Ovary (tissue), 9 donors: Measurements from ENCODE around the gene SLC9A2. TPM values are rescaled to one million over a fixed set of nuclear protein-coding genes. Genes with fewer than 3 reads are reported as not detected.

Experiments
- DNase-seq, 5 donors: peaks; one replicate each; pipeline ENCODE4 v3.0.0-alpha.2; 2019 to 2020
- H3K27ac ChIP-seq, 2 donors: fragments of 200-600 bp; one replicate each; pipeline versions ENCODE4 v1.5.1 to v1.8.0; 2019 to 2022
- H3K27me3 ChIP-seq: fragments of 200-600 bp; one replicate; pipeline ENCODE4 v1.8.0; 2022
- H3K36me3 ChIP-seq: fragments of 200-600 bp; sonication (generic); one replicate; pipeline ENCODE4 v1.5.1; 2019
- H3K4me1 ChIP-seq: one replicate; pipeline ENCODE4 v1.8.1; 2013; ENCODE audit warnings: mild to moderate bottlenecking, moderate library complexity; ENCODE audit not compliant: insufficient read depth
- H3K4me3 ChIP-seq: fragments of 200-600 bp; sonication (generic); one replicate; pipeline ENCODE4 v1.5.1; 2017
- H3K9me3 ChIP-seq, 2 donors: fragments of 200-600 bp in 1 of 2; sonication (generic) in 1 of 2; one replicate each; pipeline versions ENCODE4 v1.5.1 to v1.8.1; 2013 to 2019; ENCODE audit warnings: mild to moderate bottlenecking in 1 of 2, moderate library complexity in 1 of 2
- CTCF ChIP-seq, 3 donors: fragments of 450-650 bp in 2 of 3; fragments of 200-600 bp in 1 of 3; IDR thresholded peaks; one replicate each; pipeline versions ENCODE4 v1.5.1 to v1.8.0; 2016 to 2022; ENCODE audit warnings: antibody characterized with exemption in 3 of 3, mild to moderate bottlenecking in 1 of 3
- EP300 ChIP-seq: sonication (generic); formaldehyde crosslinking; IDR thresholded peaks from one replicate; pipeline ENCODE4 v1.6.1; 2017; ENCODE audit warnings: antibody characterized with exemption
- POLR2A ChIP-seq: fragments of 450-650 bp; IDR thresholded peaks from one replicate; pipeline ENCODE4 v1.6.1; 2017; ENCODE audit warnings: antibody characterized with exemption, mild to moderate bottlenecking, moderate library complexity
- WGBS, 3 donors: extraction: QIAGEN DNeasy Blood & Tissue Kit in 1 of 3; methylation state at CpG; one replicate each; pipeline versions ENCODE4 v1.1.5 to v1.1.7; 2013 to 2017; 5-methylcytosine and 5-hydroxymethylcytosine counted together
- intact Hi-C, 4 donors: fragments of 100-400 bp; cut with DNase I; formaldehyde crosslinking; loops; one replicate each; pipeline versions ENCODE4 v1.11.0 to v1.15.1; 2022 to 2023
- polyA plus RNA-seq, 2 donors: library from polyadenylated mRNA; stranded (reverse); fragments of 200-250 nt in 1 of 2; fragments of 350-450 nt in 1 of 2; fragmentation: Illumina TruSeq in 1 of 2; extraction: RNeasy Lipid Tissue Mini Kit (QIAGEN cat#74804) in 1 of 2; gene quantifications; one replicate each; pipeline ENCODE4 v1.2.3, GENCODE V29; 2013 to 2014
- total RNA-seq, 7 donors: library from RNA; depleted of rRNA in 2 of 7; stranded (reverse); fragments of >200 nt in 2 of 7; fragmentation: NEBNext Ultra II Directional in 3 of 7; extraction: Animal tissue kit (Norgen Biotek cat#: 25700) in 3 of 7; gene quantifications; one replicate each; pipeline versions ENCODE4 v1.1.0 to v1.2.4, GENCODE V29; 2016 to 2023
- donor health status: DM: no; HTN: no; CAD: no; lungs with moderate emphysema.
- donor health status: DM: no; HTN: no; CAD: no.
- donor health status: Bipolar disorder and iron deficiency.
- donor health status: DM: yes; HTN: yes; CAD: no.
- donor health status: DM: no; HTN: no; CAD: no.
- donor health status: DM: yes; HTN: yes; CAD: no.

The SLC9A2 gene
- total and polyA plus RNA-seq, 9 donors: 0.08 to 0.46 (median 0.15) TPM; not detected in 5

- Histone ChIP-seq H3K36me3 (no peaks in the 10 kb centered on the region), H3K4me1 (no peaks in the 10 kb centered on the region), H3K27me3 (no peaks in the 10 kb centered on the region), H3K27ac (no peak overlapping the region), H3K4me3 (no peak overlapping the region), H3K9me3 (no peaks in the 10 kb centered on the region)
- WGBS, 3 donors: 69 to 82% (median 72%) methylated on average over 2 of the region's 2 CpGs
- no peak for TF ChIP-seq POLR2A
- no peak for TF ChIP-seq CTCF (IDR thresholded peaks at IDR 0.05)
- TF ChIP-seq EP300: no peak
- intact Hi-C loops: no loop called here
- DNase-seq: no peak
These were observed 32.8 kb downstream of the SLC9A2 start for GRCh38 chr2:102652126-102652525.

GRCh38 chr2:102657770-102658169 is 38.4 kb downstream of the SLC9A2 start:
- TF ChIP-seq EP300 (no peak), POLR2A (no peak), CTCF (IDR thresholded peaks at IDR 0.05) (no peak)
- no peaks in the 10 kb centered on the region for H3K9me3 ChIP-seq
- H3K27ac ChIP-seq: no peak overlapping the region
- no peaks in the 10 kb centered on the region for H3K27me3 ChIP-seq
- H3K4me1 ChIP-seq: no peaks in the 10 kb centered on the region
- no peak overlapping the region for H3K4me3 ChIP-seq
- H3K36me3 ChIP-seq: no peaks in the 10 kb centered on the region
- intact Hi-C loops: no loop called here
- WGBS, 3 donors: 80 to 87% (median 87%) methylated on average over 7 of the region's 7 CpGs
- no peak for DNase-seq

GRCh38 chr2:102660070-102660469 is 40.7 kb downstream of the SLC9A2 start:
- Histone ChIP-seq H3K27ac (no peak overlapping the region), H3K4me3 (no peak overlapping the region), H3K36me3 (no peaks in the 10 kb centered on the region), H3K27me3 (no peaks in the 10 kb centered on the region), H3K9me3 (no peaks in the 10 kb centered on the region), H3K4me1 (no peaks in the 10 kb centered on the region)
- TF ChIP-seq CTCF (IDR thresholded peaks at IDR 0.05) (no peak), EP300 (no peak), POLR2A (no peak)
- DNase-seq: no peak
- 54 to 68% (median 59%) methylated on average over 2 of the region's 2 CpGs for WGBS, 3 donors
- intact Hi-C loops: no loop called here

- H3K9me3 ChIP-seq: no peaks in the 10 kb centered on the region
- no peak for TF ChIP-seq EP300
- TF ChIP-seq POLR2A: no peak
- TF ChIP-seq CTCF (IDR thresholded peaks at IDR 0.05): no peak
- intact Hi-C loops: no loop called here
- WGBS, 3 donors: 86 to 91% (median 88%) methylated on average over 6 of the region's 6 CpGs
- H3K4me1 ChIP-seq: no peaks in the 10 kb centered on the region
- H3K27ac ChIP-seq: no peak overlapping the region
- H3K4me3 ChIP-seq: no peak overlapping the region
- no peaks in the 10 kb centered on the region for H3K36me3 ChIP-seq
- no peaks in the 10 kb centered on the region for H3K27me3 ChIP-seq
- DNase-seq: no peak
These were observed 41.2 kb downstream of the SLC9A2 start for GRCh38 chr2:102660574-102660973.

- Histone ChIP-seq H3K27me3 (no peaks in the 10 kb centered on the region), H3K4me3 (no peak overlapping the region), H3K4me1 (no peaks in the 10 kb centered on the region), H3K27ac (no peak overlapping the region), H3K9me3 (no peaks in the 10 kb centered on the region), H3K36me3 (no peaks in the 10 kb centered on the region)
- intact Hi-C loops: no loop called here
- no peak for DNase-seq
- WGBS, 3 donors: 65 to 75% (median 69%) methylated on average over 5 of the region's 5 CpGs
- no peak for TF ChIP-seq POLR2A
- no peak for TF ChIP-seq CTCF (IDR thresholded peaks at IDR 0.05)
- TF ChIP-seq EP300: no peak
These were observed 42.5 kb downstream of the SLC9A2 start for GRCh38 chr2:102661846-102662245.
